Gastrocnemius medialis (tissue), 4 donors: ENCODE measurements around the gene AGTRAP.

ENCODE experiments used
- CTCF ChIP-seq, 5 experiments: fragments of 450-650 bp in 3 of 5; fragments of 200-600 bp in 2 of 5; sonication (generic) in 2 of 5; IDR thresholded peaks in 4 of 5; conservative IDR thresholded peaks in 1 of 5; 1 replicate in 4 of 5; 2 replicates in 1 of 5; pipeline ENCODE4 v1.5.1; 2016 to 2019; ENCODE audit warnings: antibody characterized with exemption in 5 of 5, mild to moderate bottlenecking in 3 of 5, moderate library complexity in 3 of 5
- POLR2A ChIP-seq, 2 donors: fragments of 450-650 bp; IDR thresholded peaks; one replicate each; pipeline ENCODE4 v1.6.1; 2017; ENCODE audit warnings: antibody characterized with exemption in 2 of 2, mild to moderate bottlenecking in 2 of 2, moderate library complexity in 2 of 2

- TF ChIP-seq CTCF (IDR thresholded peaks at IDR 0.05 in 4 of 5, conservative IDR thresholded peaks at IDR 0.05 in 1 of 5) (no peak), POLR2A (IDR thresholded peaks at IDR 0.05) (no peak)
These were observed 36.5 kb downstream of the AGTRAP start for GRCh38 chr1:11772458-11772857.
